SK-N-SH (cell line): ENCODE results near the gene TPCN2. TPM values are rescaled to one million over a fixed set of nuclear protein-coding genes. Genes with fewer than 3 reads are reported as not detected.
A peak's percentile ranks its signal among the peaks of the same experiment; 100 is the strongest.

Experiments used
- CTCF ChIA-PET: fragments of 300-600, 350-600 bp; formaldehyde crosslinking; extraction: SDS; loops from one replicate; lab custom pipeline; 2021; lab: Yijun Ruan, JAX
- POLR2A ChIA-PET: fragments of 350-600 bp; sonication (Branson Sonifier 250); formaldehyde crosslinking; extraction: SDS; loops from one replicate; lab custom pipeline; 2020; ENCODE audit warnings: antibody characterized with exemption, inconsistent platforms; lab: Yijun Ruan, JAX
- DNase-seq: peaks from one replicate; pipeline ENCODE4 v3.0.0; 2012
- H2AFZ ChIP-seq: fragments of 200-600 bp; sonication (generic); 2 replicates; pipeline ENCODE4 v1.8.1; 2016; ENCODE audit warnings: antibody characterized with exemption, mild to moderate bottlenecking, low read depth
- H3F3A ChIP-seq: fragments of 200-600 bp; sonication (generic); replicated peaks from 2 replicates; pipeline ENCODE3; 2016; ENCODE audit warnings: antibody characterized with exemption, mild to moderate bottlenecking; ENCODE audit not compliant: insufficient read depth
- H3K27ac ChIP-seq, 2 experiments: fragments of 200-500 bp in 1 of 2; fragments of 200-600 bp in 1 of 2; sonication (Bioruptor generic) in 1 of 2; sonication (generic), shearing (Covaris generic) in 1 of 2; 2 replicates each; pipeline versions ENCODE4 v1.5.1 to v1.6.1; 2014 to 2016; ENCODE audit warnings: low read depth in 2 of 2, inconsistent platforms in 1 of 2, low read length in 1 of 2, mild to moderate bottlenecking in 1 of 2, mixed read lengths in 1 of 2
- H3K27me3 ChIP-seq: fragments of 200-600 bp; sonication (generic), shearing (Covaris generic); 2 replicates; pipeline ENCODE4 v1.6.1; 2016; ENCODE audit warnings: mixed run types; ENCODE audit not compliant: insufficient read depth
- H3K36me3 ChIP-seq, 2 experiments: fragments of 200-500 bp in 1 of 2; fragments of 200-600 bp in 1 of 2; sonication (Bioruptor generic) in 1 of 2; sonication (generic) in 1 of 2; replicated peaks in 1 of 2; 2 replicates each; pipeline versions ENCODE3 to v1.5.1; 2014 to 2016; ENCODE audit warnings: low read length in 1 of 2, mild to moderate bottlenecking in 1 of 2; ENCODE audit not compliant: insufficient read depth in 2 of 2, control insufficient read depth in 1 of 2
- H3K4me1 ChIP-seq, 2 experiments: fragments of 200-500 bp in 1 of 2; fragments of 200-600 bp in 1 of 2; sonication (Bioruptor generic) in 1 of 2; sonication (generic), shearing (Covaris generic) in 1 of 2; 2 replicates each; pipeline versions ENCODE4 v1.5.1 to v1.6.1; 2014 to 2016; ENCODE audit warnings: low read depth in 1 of 2, low read length in 1 of 2, mixed run types in 1 of 2; ENCODE audit not compliant: insufficient read depth in 2 of 2, control insufficient read depth in 1 of 2
- H3K4me2 ChIP-seq: fragments of 200-600 bp; sonication (generic), shearing (Covaris generic); 2 replicates; pipeline ENCODE4 v1.6.1; 2017; ENCODE audit warnings: mixed run types
- H3K4me3 ChIP-seq, 2 experiments: fragments of 200-500 bp in 1 of 2; fragments of 200-600 bp in 1 of 2; sonication (Bioruptor generic) in 1 of 2; sonication (generic), shearing (Covaris generic) in 1 of 2; 2 replicates each; pipeline versions ENCODE4 v1.5.1 to v1.8.1; 2014 to 2016; ENCODE audit warnings: low read depth in 2 of 2, inconsistent platforms in 1 of 2, low read length in 1 of 2, mild to moderate bottlenecking in 1 of 2, mixed read lengths in 1 of 2, moderate library complexity in 1 of 2
- H3K79me2 ChIP-seq: fragments of 200-600 bp; sonication (generic); 2 replicates; pipeline ENCODE4 v1.8.1; 2017; ENCODE audit warnings: mild to moderate bottlenecking; ENCODE audit not compliant: insufficient read depth
- H3K9ac ChIP-seq: fragments of 200-600 bp; sonication (generic); 2 replicates; pipeline ENCODE4 v1.6.1; 2017; ENCODE audit warnings: mixed run types
- H3K9me2 ChIP-seq: fragments of 200-600 bp; sonication (generic); 2 replicates; pipeline ENCODE4 v1.6.1; 2017; ENCODE audit warnings: mixed run types
- H3K9me3 ChIP-seq: fragments of 200-600 bp; sonication (generic); 2 replicates; pipeline ENCODE4 v1.6.1; 2017; ENCODE audit warnings: mixed run types, mild to moderate bottlenecking, moderate library complexity
- H4K20me1 ChIP-seq: fragments of 200-600 bp; sonication (generic); 2 replicates; pipeline ENCODE4 v1.6.1; 2017; ENCODE audit warnings: mild to moderate bottlenecking, mixed run types; ENCODE audit not compliant: insufficient read depth
- CHD2 ChIP-seq: fragments of 150-350 bp; IDR thresholded peaks from 2 replicates; pipeline ENCODE4 v1.6.1; 2018; ENCODE audit warnings: low read length; ENCODE audit not compliant: partially characterized antibody
- FOSL2 ChIP-seq: IDR thresholded peaks from 2 replicates; pipeline ENCODE4 v1.4.0; 2012; ENCODE audit warnings: low read depth, mild to moderate bottlenecking, moderate library complexity, borderline replicate concordance
- GABPA ChIP-seq: IDR thresholded peaks from 2 replicates; pipeline ENCODE4 v1.4.0; 2012; ENCODE audit warnings: low read depth, mild to moderate bottlenecking
- MEF2A ChIP-seq: IDR thresholded peaks from 2 replicates; pipeline ENCODE4 v1.4.0; 2012; ENCODE audit warnings: low read depth, borderline replicate concordance
- MXI1 ChIP-seq: IDR thresholded peaks from 2 replicates; pipeline ENCODE4 v1.6.1; 2012; ENCODE audit warnings: mild to moderate bottlenecking, low read depth, low read length, improper control_type of control experiment
- POLR2AphosphoS5 ChIP-seq: IDR thresholded peaks from 2 replicates; pipeline ENCODE4 v1.6.1; 2012; ENCODE audit warnings: low read depth, low read length
- RAD21 ChIP-seq: IDR thresholded peaks from 2 replicates; pipeline ENCODE4 v1.6.1; 2012; ENCODE audit warnings: mild to moderate bottlenecking, low read length
- RCOR1 ChIP-seq: fragments of 150-350 bp; IDR thresholded peaks from 2 replicates; pipeline ENCODE4 v1.6.1; 2017; ENCODE audit warnings: antibody characterized with exemption, low read length
- RXRA ChIP-seq: IDR thresholded peaks from 2 replicates; pipeline ENCODE4 v1.4.0; 2012; ENCODE audit warnings: low read depth, mild to moderate bottlenecking, borderline replicate concordance
- SIN3A ChIP-seq: IDR thresholded peaks from 2 replicates; pipeline ENCODE4 v1.6.1; 2012; ENCODE audit warnings: low read depth, mild to moderate bottlenecking, low read length, moderate library complexity, borderline replicate concordance
- SMC3 ChIP-seq: IDR thresholded peaks from 2 replicates; pipeline ENCODE4 v1.6.1; 2012; ENCODE audit warnings: low read depth, low read length, improper control_type of control experiment
- YY1 ChIP-seq: IDR thresholded peaks from 2 replicates; pipeline ENCODE4 v1.4.0; 2012; ENCODE audit warnings: low read depth, mild to moderate bottlenecking
- WGBS: methylation state at CpG from one replicate; pipeline ENCODE4 v1.1.6; 2017; ENCODE audit warnings: low lambda C conversion rate; 5-methylcytosine and 5-hydroxymethylcytosine counted together
- polyA plus RNA-seq, 3 experiments: library from polyadenylated mRNA; depleted of rRNA; stranded (reverse); fragments of >200 nt; gene quantifications; 2 replicates each; pipeline ENCODE4 v1.2.3, GENCODE V29; 2012
- TF ChIP-seq, protein P1 (sequence below): IDR thresholded peaks from 2 replicates; pipeline ENCODE4; 2012
- TF ChIP-seq, protein P2 (sequence below): fragments of 200-600 bp; sonication (generic); IDR thresholded peaks from 2 replicates; pipeline ENCODE4 v1.6.1; 2017; ENCODE audit warnings: antibody characterized with exemption, mild to moderate bottlenecking, moderate library complexity

TPCN2 gene
- polyA plus RNA-seq, 1 of the 3 experiments (the other 2 are of a cell fraction) = 8.7 TPM

DNA sequence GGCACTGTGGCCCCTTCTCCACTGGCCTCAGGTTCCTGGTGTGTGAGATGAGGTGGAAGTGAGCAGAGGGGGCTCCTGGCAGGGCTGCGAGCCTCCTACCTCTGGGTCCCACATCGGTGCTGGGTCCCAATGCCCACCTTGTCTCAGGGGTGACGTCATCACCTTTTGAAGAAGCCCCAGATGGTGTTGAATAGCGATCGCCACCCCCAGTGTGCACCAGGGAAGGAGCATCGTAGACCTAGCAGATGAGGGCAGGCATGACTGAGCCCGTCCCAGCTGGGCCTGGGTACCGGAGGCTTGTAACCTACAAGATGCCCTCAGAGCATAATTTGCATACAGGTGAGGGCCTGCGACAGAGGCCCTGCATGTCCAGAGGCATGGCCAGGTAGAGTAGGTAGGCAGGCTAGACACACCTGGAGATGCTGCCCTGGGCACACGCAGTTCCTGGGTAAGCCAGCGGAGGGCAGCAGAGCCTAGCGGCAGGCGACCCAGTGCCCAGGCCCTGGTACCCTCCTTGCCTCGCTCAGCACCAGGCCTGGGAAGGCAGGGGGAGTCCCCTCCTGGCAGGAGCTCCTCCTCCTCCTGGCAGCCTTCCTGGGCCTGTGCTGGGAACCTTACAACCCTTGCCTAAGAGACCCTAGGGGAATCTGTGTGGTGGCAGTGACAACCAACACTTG lies 52.5 kb downstream of the TPCN2 start:
- TF ChIP-seq, protein P1, sequence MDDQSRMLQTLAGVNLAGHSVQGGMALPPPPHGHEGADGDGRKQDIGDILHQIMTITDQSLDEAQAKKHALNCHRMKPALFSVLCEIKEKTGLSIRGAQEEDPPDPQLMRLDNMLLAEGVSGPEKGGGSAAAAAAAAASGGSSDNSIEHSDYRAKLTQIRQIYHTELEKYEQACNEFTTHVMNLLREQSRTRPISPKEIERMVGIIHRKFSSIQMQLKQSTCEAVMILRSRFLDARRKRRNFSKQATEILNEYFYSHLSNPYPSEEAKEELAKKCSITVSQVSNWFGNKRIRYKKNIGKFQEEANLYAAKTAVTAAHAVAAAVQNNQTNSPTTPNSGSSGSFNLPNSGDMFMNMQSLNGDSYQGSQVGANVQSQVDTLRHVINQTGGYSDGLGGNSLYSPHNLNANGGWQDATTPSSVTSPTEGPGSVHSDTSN = no peak
- TF ChIP-seq MEF2A = no peak
- TF ChIP-seq, protein P2, sequence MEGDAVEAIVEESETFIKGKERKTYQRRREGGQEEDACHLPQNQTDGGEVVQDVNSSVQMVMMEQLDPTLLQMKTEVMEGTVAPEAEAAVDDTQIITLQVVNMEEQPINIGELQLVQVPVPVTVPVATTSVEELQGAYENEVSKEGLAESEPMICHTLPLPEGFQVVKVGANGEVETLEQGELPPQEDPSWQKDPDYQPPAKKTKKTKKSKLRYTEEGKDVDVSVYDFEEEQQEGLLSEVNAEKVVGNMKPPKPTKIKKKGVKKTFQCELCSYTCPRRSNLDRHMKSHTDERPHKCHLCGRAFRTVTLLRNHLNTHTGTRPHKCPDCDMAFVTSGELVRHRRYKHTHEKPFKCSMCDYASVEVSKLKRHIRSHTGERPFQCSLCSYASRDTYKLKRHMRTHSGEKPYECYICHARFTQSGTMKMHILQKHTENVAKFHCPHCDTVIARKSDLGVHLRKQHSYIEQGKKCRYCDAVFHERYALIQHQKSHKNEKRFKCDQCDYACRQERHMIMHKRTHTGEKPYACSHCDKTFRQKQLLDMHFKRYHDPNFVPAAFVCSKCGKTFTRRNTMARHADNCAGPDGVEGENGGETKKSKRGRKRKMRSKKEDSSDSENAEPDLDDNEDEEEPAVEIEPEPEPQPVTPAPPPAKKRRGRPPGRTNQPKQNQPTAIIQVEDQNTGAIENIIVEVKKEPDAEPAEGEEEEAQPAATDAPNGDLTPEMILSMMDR = peak; percentile 98
- no peak for TF ChIP-seq GABPA
- no peak for TF ChIP-seq FOSL2
- TF ChIP-seq RCOR1 = 0 out of 2 replicates have a peak, but pooled peaks have one; percentile 7
- TF ChIP-seq MXI1 = 0 out of 2 replicates have a peak, but pooled peaks have one; percentile 39
- no peak for TF ChIP-seq YY1
- TF ChIP-seq SMC3 = peak; percentile 99
- no peak for TF ChIP-seq POLR2AphosphoS5
- no peak for TF ChIP-seq SIN3A
- TF ChIP-seq RXRA = no peak
- peak; percentile 99 for TF ChIP-seq RAD21
- TF ChIP-seq CHD2 = peak; percentile 49
- no peaks in the 10 kb centered on the region for H3K36me3 ChIP-seq
- no peaks in the 10 kb centered on the region for H3F3A ChIP-seq
- H3K9ac ChIP-seq = no peak overlapping the region
- H4K20me1 ChIP-seq = no peaks in the 10 kb centered on the region
- DNase-seq = peak; percentile 96
- no peaks in the 10 kb centered on the region for H3K27me3 ChIP-seq
- POLR2A ChIA-PET = interaction anchor here (0.6 to 2.3 kb wide), 4 partner anchors 542 to 569 kb away, joined by 3 to 18 read pairs (median 4); no protein-coding TSS in a partner anchor
- CTCF ChIA-PET = interaction anchor here (0.6 to 14.1 kb wide), 65 partner anchors 10 to 818 kb away, joined by 3 to 403 read pairs (median 4); partner anchors contain the start of genes CCND1, IGHMBP2, LTO1 and MRPL21
- peak overlapping the region in 1 of 2 experiments; percentile 16; a peak in 1 of 4 replicates for H3K4me3 ChIP-seq
- no peaks in the 10 kb centered on the region for H3K9me3 ChIP-seq
- H3K79me2 ChIP-seq = no peaks in the 10 kb centered on the region
- 35% methylated on average over 4 of the region's 14 CpGs for WGBS
- no peaks in the 10 kb centered on the region for H3K9me2 ChIP-seq
- H3K4me2 ChIP-seq = no peak overlapping the region
- peaks cover 10 to 27% of the 10 kb centered on the region in 2 experiments; a peak in 2 of 4 replicates for H3K4me1 ChIP-seq
- H2AFZ ChIP-seq = no peak overlapping the region
- no peak overlapping the region; a peak in 1 of 4 replicates for H3K27ac ChIP-seq
